ENCODE measurements around the gene PEX1. TPM values are rescaled to one million over a fixed set of nuclear protein-coding genes. Genes with fewer than 3 reads are reported as not detected.

The PEX1 gene
- total RNA-seq, 4 donors from 2014 or later = 19.7 to 59.7 (median 36.8) TPM

DNA sequence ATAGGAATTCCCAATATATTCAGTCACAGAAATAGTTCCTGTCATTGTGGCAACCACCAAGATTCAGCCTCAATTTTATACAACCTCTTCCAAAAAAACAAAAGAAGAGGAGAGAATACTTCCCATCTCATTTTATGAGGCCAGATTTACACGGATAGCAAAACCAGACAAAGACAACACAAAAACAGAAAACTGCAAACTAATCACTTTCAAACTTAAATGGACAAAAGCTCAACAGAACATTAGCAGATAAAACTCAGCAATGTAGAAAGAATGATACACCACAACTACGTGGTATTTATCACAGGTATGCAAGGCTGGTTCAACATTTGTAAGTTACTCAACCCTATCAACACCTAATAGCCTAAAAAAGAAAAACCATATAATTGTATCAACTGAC, 22.0 kb downstream of the PEX1 start:
- H3K4me1 ChIP-seq = no peaks in the 10 kb centered on the region
- no peaks in the 10 kb centered on the region for H3K36me3 ChIP-seq
- intact Hi-C loops (cut with DNase I; ENCODE audit: low total_unique reads) = no loop called here

DNA sequence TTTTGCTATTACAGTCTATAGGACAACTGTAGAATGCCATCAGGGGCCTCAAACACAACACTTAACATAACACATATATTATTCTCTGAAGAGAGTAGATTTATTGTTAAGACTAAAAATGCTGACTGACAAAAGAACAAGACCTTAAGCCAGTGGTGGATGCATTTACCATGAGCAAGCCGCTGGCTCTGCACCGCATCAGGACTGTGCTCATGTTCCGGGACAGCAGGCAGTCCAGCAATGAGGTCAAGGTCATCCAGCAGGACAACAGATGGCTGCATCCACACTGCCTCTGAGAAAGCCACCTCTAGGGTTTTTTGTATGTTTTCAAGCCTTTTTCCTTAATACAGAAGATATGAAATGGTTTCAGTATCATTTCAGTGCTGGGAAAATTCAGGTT, 23.8 kb downstream of the PEX1 start:
- TF ChIP-seq POLR2A (IDR thresholded peaks at IDR 0.05) = no peak
- no peak for TF ChIP-seq CTCF (IDR thresholded peaks at IDR 0.05)
- no peak overlapping the region for H3K27ac ChIP-seq
- no peaks in the 10 kb centered on the region for H3K4me1 ChIP-seq
- DNase-seq = no peak
- H3K9me3 ChIP-seq = no peaks in the 10 kb centered on the region
- no peaks in the 10 kb centered on the region for H3K27me3 ChIP-seq
- H3K4me3 ChIP-seq = no peak overlapping the region
- intact Hi-C loops (cut with DNase I; ENCODE audit: low total_unique reads) = no loop called here
- H3K36me3 ChIP-seq = no peaks in the 10 kb centered on the region

More for the DNA sequence above, 22.0 kb downstream of the PEX1 start:
- Histone ChIP-seq H3K27me3 (no peaks in the 10 kb centered on the region), H3K27ac (no peak overlapping the region), H3K9me3 (no peaks in the 10 kb centered on the region), H3K4me3 (no peak overlapping the region)
- no peak for TF ChIP-seq CTCF (IDR thresholded peaks at IDR 0.05)
- TF ChIP-seq POLR2A (IDR thresholded peaks at IDR 0.05) = no peak
- no peak for DNase-seq

DNA sequence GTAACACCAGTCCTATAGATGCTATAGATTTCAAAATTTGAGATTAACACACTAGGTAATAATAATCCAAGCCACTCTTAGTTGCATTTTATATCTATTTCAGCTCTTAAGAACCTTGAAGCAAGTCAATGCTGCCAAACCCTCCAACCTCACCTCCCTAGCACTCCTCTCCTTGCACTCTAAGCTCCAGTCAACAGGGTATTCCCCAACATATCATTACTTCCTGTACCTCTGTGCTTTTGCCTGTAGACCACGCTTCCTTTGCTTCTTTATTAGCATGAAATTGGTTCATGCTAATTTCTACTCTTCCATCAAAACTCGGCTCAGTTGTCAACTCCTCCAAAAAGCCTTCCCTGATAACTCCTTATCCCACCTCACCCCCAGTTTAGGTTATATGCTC, 24.6 kb downstream of the PEX1 start:
- Histone ChIP-seq H3K27me3 (no peaks in the 10 kb centered on the region), H3K4me1 (no peaks in the 10 kb centered on the region), H3K36me3 (no peaks in the 10 kb centered on the region), H3K27ac (no peak overlapping the region), H3K9me3 (no peaks in the 10 kb centered on the region), H3K4me3 (no peak overlapping the region)
- no peak for TF ChIP-seq CTCF (IDR thresholded peaks at IDR 0.05)
- no peak for TF ChIP-seq POLR2A (IDR thresholded peaks at IDR 0.05)
- intact Hi-C loops (cut with DNase I; ENCODE audit: low total_unique reads) = no loop called here
- DNase-seq = no peak

DNA sequence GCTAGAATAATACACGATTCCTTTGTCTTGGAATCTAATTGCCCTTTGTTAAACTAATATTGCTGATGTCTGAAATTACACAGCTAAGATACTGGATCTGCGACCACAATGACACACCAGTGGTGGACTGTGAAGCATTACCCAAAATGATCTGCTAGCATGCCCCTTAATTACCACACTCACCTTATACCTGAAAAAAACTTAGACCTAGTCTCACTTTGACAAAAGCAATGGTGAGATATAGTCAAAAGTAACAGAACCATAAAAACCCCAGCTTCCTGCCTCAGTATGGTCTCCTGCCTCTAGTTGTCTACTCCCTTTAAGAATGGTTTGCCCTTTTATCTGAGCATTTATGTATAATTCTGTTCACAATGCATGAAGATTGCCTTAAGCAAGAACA, 29.8 kb downstream of the PEX1 start:
- Histone ChIP-seq H3K9me3 (no peaks in the 10 kb centered on the region), H3K4me3 (no peak overlapping the region), H3K4me1 (no peaks in the 10 kb centered on the region), H3K27ac (no peak overlapping the region), H3K27me3 (no peaks in the 10 kb centered on the region), H3K36me3 (no peaks in the 10 kb centered on the region)
- DNase-seq = no peak
- intact Hi-C loops (cut with DNase I; ENCODE audit: low total_unique reads) = no loop called here
- TF ChIP-seq CTCF (IDR thresholded peaks at IDR 0.05) (no peak), POLR2A (IDR thresholded peaks at IDR 0.05) (no peak)

GRCh38 chr7:92496876-92497275, 31.4 kb downstream of the PEX1 start:
- intact Hi-C loops (cut with DNase I; ENCODE audit: low total_unique reads) = no loop called here
- Histone ChIP-seq H3K27me3 (no peaks in the 10 kb centered on the region), H3K4me1 (no peaks in the 10 kb centered on the region), H3K36me3 (no peaks in the 10 kb centered on the region), H3K9me3 (no peaks in the 10 kb centered on the region), H3K27ac (no peak overlapping the region), H3K4me3 (no peak overlapping the region)
- TF ChIP-seq POLR2A (IDR thresholded peaks at IDR 0.05) (no peak), CTCF (IDR thresholded peaks at IDR 0.05) (no peak)
- no peak for DNase-seq

Data from uterus (tissue), 4 donors.